BJ (cell line): ENCODE results near the gene PBX1. TPM values are rescaled to one million over a fixed set of nuclear protein-coding genes. Genes with fewer than 3 reads are reported as not detected.

Experiments
- CTCF ChIA-PET: fragments of 350-600 bp; formaldehyde crosslinking; extraction: SDS; loops from one replicate; lab custom pipeline; 2021; ENCODE audit warnings: antibody characterized with exemption, inconsistent platforms; lab: Yijun Ruan, JAX
- POLR2A ChIA-PET: fragments of 300-600 bp; sonication (Branson Sonifier 250); formaldehyde crosslinking; extraction: SDS; loops from one replicate; lab custom pipeline; 2021; ENCODE audit warnings: antibody characterized with exemption; lab: Charles Lee
- DNase-seq: peaks from one replicate; pipeline ENCODE4 v3.0.0-alpha.2; 2011; ENCODE audit warnings: low read depth
- H3K27me3 ChIP-seq: 2 replicates; pipeline ENCODE4 v1.6.0; 2011; ENCODE audit warnings: low read length; ENCODE audit not compliant: control insufficient read depth, insufficient read depth
- H3K36me3 ChIP-seq: 2 replicates; pipeline ENCODE4 v1.5.1; 2011; ENCODE audit warnings: low read length; ENCODE audit not compliant: control insufficient read depth, insufficient read depth
- H3K4me3 ChIP-seq: 2 replicates; pipeline ENCODE4 v1.5.1; 2011; ENCODE audit warnings: low read depth, mild to moderate bottlenecking, control low read depth, low read length
- CTCF ChIP-seq: IDR thresholded peaks from 2 replicates; pipeline ENCODE4 v1.5.1; 2011; ENCODE audit warnings: low read depth, mild to moderate bottlenecking, control low read depth, inconsistent platforms, low read length, moderate library complexity; ENCODE audit not compliant: insufficient read depth
- polyA plus RNA-seq: library from polyadenylated mRNA; depleted of rRNA; stranded (reverse); fragments of >200 nt; gene quantifications from 2 replicates; pipeline ENCODE4 v1.2.3, GENCODE V29; 2011

Gene PBX1
- polyA plus RNA-seq, 1 experiment, result 46.1 TPM

GRCh38 chr1:164562947-164563520 is 4.0 kb downstream of the PBX1 start:
- DNase-seq, result no peak
- H3K27me3 ChIP-seq, result no peaks in the 10 kb centered on the region
- H3K36me3 ChIP-seq, result no peaks in the 10 kb centered on the region
- CTCF ChIA-PET, result interaction anchor here (0.6 kb wide), 1 partner anchor 259 kb away, joined by 3 read pairs; no protein-coding TSS in a partner anchor
- peak overlapping the region; percentile 83 for H3K4me3 ChIP-seq
- POLR2A ChIA-PET, result interaction anchor here (0.5 kb wide), 1 partner anchor 49 kb away, joined by 3 read pairs; no protein-coding TSS in a partner anchor
- TF ChIP-seq CTCF, result no peak

GRCh38 chr1:164563721-164564360 is 4.9 kb downstream of the PBX1 start:
- DNase-seq, result no peak
- CTCF ChIA-PET, result interaction anchor here (0.5 to 0.7 kb wide), 4 partner anchors 32 to 202 kb away, joined by 3 read pairs; no protein-coding TSS in a partner anchor
- TF ChIP-seq CTCF, result no peak

DNA sequence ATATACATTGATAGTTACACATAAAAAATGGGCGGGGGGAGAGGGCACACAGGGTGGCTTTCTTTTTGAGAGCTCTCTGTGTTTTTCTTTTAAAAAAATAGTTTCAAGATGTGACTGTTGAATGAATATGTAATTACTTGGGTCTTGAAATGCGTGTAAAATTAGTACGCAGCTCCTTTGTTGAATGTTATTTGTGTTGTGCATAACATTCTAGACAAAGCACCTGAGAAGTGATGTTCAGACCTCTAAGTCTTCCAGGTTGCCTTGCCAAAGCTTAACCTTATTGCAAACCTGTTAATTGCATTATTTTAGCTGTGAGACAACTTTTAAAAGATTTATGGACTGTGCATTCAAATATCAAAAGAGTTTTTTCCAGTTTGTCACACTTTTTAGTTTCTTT is 5.4 kb downstream of the PBX1 start:
- ChIA-PET CTCF (interaction anchor here (0.7 kb wide), 2 partner anchors 31 to 47 kb away, joined by 3 read pairs; no protein-coding TSS in a partner anchor), POLR2A (no interaction called here)
- H3K4me3 ChIP-seq, result peak overlapping the region; percentile 83

More at GRCh38 chr1:164563721-164564360, 4.9 kb downstream of the PBX1 start:
- peak overlapping the region; percentile 83 for H3K4me3 ChIP-seq
- no peaks in the 10 kb centered on the region for H3K27me3 ChIP-seq
- H3K36me3 ChIP-seq, result no peaks in the 10 kb centered on the region
- POLR2A ChIA-PET, result no interaction called here

DNA sequence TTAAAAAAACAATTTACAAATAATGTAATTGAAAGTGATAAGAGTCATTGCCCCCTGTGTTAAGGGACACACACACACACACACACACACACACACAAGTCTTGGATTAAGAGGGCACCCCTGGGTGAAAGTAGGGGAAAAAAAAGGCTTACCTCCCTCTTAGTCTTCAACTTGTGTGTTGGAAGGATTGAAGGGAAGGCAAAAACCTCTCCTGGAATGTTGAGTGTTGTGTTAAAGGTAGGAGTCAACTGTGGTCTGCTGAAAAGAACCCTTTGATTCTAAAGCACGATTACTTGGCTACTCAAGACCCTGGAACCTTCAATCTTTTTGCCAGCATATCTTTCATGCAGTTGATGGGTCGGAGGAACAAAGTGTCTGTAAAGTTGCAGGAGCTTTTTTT is 6.4 kb downstream of the PBX1 start:
- POLR2A ChIA-PET, result interaction anchor here (0.7 kb wide), 1 partner anchor 51 kb away, joined by 13 read pairs; no protein-coding TSS in a partner anchor
- Histone ChIP-seq H3K4me3 (no peak overlapping the region), H3K36me3 (0 out of 2 replicates have a peak, but pooled peaks cover 1% of the 10 kb centered on the region), H3K27me3 (no peaks in the 10 kb centered on the region)
- TF ChIP-seq CTCF, result no peak
- DNase-seq, result no peak
- CTCF ChIA-PET, result interaction anchor here (1.1 kb wide), 1 partner anchor 10 kb away, joined by 3 read pairs; no protein-coding TSS in a partner anchor

More for the DNA sequence above, 5.4 kb downstream of the PBX1 start:
- TF ChIP-seq CTCF, result no peak
- no peak for DNase-seq
- Histone ChIP-seq H3K36me3 (no peaks in the 10 kb centered on the region), H3K27me3 (no peaks in the 10 kb centered on the region)

DNA sequence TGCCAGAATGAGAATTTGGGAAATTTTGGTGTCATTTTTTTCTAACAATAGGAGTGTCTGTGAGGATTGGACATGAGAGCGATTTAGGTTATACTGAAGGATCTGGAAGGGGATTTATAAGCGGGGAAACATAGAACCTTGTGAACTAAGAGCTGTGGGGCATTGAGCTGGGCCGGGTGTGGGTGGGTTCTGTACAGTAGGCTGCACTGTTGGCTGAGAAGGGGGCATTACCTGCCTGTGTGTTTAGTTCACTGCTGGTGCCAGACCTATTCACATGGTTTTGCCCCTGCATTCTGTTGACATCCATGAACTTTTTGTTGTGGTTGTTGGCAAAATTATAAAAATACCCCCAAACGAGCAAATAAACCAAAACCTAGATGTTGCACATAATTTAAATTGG is 8.8 kb downstream of the PBX1 start:
- TF ChIP-seq CTCF, result no peak
- ChIA-PET CTCF (interaction anchor here (1.5 to 2.7 kb wide), 2 partner anchors 207 to 219 kb away, joined by 3 to 8 read pairs; no protein-coding TSS in a partner anchor), POLR2A (interaction anchor here (0.6 kb wide), 1 partner anchor 188 kb away, joined by 3 read pairs; no protein-coding TSS in a partner anchor)
- no peak overlapping the region for H3K4me3 ChIP-seq
- H3K36me3 ChIP-seq, result 0 out of 2 replicates have a peak, but pooled peaks cover 1% of the 10 kb centered on the region
- no peak for DNase-seq
- H3K27me3 ChIP-seq, result no peaks in the 10 kb centered on the region
